ENCODE results near the gene CEND1.

DNA sequence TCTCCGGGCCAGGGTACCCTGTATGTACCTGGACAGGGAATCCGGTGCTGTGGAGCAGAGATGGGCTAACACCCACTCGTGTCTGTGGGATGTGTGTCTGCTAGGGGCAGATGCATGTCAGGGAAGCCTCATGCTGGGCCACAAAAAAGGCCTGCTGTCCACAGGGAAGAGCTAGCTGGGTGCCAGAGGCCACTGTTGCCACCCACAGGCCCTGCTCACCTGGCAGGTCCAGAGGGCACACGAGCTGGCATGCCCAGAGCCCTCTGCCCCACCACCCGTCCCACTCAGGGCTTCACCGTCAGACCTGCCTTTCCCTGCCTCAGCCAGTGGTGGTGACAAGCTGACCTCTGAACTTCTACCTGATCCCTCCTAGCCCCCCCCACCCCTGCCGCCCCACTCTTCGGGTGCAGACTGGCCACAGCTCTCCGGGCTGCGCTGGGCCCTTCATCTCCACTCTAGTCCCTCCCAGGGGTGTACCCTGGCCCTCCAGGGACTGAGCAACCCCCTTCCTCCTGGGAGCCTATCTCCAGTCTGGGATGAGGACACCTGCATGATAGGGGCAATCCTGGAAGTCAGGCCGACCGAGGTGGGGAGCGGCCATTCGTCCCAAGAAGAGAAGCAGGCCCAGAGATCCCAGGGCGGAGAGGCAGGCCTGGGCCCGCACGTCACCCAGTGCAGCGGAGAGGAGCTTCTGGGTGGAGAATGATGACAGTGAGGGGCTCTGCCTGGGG, 6.8 kb upstream of the CEND1 start:
- TF ChIP-seq KMT2B (CRISPR knock-in tag; IDR thresholded peaks at IDR 0.05): no peak
- TF ChIP-seq, protein P1, sequence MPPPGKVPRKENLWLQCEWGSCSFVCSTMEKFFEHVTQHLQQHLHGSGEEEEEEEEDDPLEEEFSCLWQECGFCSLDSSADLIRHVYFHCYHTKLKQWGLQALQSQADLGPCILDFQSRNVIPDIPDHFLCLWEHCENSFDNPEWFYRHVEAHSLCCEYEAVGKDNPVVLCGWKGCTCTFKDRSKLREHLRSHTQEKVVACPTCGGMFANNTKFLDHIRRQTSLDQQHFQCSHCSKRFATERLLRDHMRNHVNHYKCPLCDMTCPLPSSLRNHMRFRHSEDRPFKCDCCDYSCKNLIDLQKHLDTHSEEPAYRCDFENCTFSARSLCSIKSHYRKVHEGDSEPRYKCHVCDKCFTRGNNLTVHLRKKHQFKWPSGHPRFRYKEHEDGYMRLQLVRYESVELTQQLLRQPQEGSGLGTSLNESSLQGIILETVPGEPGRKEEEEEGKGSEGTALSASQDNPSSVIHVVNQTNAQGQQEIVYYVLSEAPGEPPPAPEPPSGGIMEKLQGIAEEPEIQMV (CRISPR knock-in tag; IDR thresholded peaks at IDR 0.05; ENCODE audit: low read depth): no peak

Data from HepG2 (cell line).